ENCODE results near the gene PCSK6. TPM values are rescaled to one million over a fixed set of nuclear protein-coding genes. Genes with fewer than 3 reads are reported as not detected.

Gene PCSK6
- polyA plus RNA-seq, 1 donor from 2014 or later = 1.1 TPM

DNA sequence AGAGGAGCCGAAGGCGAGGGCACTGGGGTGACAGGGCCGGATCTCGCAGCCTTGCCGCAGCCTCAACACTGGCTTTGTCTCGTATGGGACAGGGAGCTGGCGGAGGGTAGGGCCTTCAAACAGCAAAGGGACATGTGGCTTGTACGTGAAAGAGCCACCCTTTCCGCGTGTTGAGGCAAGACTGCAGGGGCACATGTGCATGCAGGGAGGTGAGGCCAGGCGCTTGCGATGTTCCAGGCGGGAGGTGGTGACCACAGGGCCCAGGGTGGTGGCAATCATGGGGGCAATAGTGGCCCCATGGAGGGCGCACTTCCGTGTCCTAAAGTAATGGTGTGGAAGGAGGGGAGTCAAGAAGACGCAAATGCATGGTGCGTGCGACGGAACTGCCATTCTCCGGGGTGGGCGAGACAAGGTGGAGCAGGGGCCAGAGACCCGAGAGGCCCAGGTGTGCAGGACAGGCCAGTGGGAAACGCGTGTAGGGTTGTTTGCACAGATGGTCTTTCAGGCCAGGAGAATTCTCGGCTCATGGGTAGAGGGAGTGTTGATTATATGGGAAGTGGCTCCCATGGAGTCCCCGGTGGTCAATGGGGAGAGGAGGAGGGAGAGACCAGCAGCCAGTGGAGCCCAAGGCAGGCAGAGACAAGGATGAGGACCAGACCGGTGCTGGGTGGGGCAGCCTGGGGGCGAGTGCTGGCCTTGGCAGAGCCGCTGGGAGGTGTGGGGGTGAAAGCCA, 45.8 kb upstream of the PCSK6 start:
- TF ChIP-seq, protein P1, sequence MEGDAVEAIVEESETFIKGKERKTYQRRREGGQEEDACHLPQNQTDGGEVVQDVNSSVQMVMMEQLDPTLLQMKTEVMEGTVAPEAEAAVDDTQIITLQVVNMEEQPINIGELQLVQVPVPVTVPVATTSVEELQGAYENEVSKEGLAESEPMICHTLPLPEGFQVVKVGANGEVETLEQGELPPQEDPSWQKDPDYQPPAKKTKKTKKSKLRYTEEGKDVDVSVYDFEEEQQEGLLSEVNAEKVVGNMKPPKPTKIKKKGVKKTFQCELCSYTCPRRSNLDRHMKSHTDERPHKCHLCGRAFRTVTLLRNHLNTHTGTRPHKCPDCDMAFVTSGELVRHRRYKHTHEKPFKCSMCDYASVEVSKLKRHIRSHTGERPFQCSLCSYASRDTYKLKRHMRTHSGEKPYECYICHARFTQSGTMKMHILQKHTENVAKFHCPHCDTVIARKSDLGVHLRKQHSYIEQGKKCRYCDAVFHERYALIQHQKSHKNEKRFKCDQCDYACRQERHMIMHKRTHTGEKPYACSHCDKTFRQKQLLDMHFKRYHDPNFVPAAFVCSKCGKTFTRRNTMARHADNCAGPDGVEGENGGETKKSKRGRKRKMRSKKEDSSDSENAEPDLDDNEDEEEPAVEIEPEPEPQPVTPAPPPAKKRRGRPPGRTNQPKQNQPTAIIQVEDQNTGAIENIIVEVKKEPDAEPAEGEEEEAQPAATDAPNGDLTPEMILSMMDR (IDR thresholded peaks at IDR 0.05; ENCODE audit: poor library complexity, severe bottlenecking) = no peak
- no peak for TF ChIP-seq EZH2 (IDR thresholded peaks at IDR 0.05; ENCODE audit: borderline replicate concordance, insufficient read depth, low read length, poor library complexity, severe bottlenecking)
- no peak for TF ChIP-seq TAF1 (IDR thresholded peaks at IDR 0.05; ENCODE audit: low read depth)
- TF ChIP-seq SMC3 (conservative IDR thresholded peaks at IDR 0.05; ENCODE audit: poor library complexity) = no peak
- TF ChIP-seq EP300 (conservative IDR thresholded peaks at IDR 0.05; ENCODE audit: poor library complexity, severe bottlenecking) = no peak
- TF ChIP-seq, protein P2, sequence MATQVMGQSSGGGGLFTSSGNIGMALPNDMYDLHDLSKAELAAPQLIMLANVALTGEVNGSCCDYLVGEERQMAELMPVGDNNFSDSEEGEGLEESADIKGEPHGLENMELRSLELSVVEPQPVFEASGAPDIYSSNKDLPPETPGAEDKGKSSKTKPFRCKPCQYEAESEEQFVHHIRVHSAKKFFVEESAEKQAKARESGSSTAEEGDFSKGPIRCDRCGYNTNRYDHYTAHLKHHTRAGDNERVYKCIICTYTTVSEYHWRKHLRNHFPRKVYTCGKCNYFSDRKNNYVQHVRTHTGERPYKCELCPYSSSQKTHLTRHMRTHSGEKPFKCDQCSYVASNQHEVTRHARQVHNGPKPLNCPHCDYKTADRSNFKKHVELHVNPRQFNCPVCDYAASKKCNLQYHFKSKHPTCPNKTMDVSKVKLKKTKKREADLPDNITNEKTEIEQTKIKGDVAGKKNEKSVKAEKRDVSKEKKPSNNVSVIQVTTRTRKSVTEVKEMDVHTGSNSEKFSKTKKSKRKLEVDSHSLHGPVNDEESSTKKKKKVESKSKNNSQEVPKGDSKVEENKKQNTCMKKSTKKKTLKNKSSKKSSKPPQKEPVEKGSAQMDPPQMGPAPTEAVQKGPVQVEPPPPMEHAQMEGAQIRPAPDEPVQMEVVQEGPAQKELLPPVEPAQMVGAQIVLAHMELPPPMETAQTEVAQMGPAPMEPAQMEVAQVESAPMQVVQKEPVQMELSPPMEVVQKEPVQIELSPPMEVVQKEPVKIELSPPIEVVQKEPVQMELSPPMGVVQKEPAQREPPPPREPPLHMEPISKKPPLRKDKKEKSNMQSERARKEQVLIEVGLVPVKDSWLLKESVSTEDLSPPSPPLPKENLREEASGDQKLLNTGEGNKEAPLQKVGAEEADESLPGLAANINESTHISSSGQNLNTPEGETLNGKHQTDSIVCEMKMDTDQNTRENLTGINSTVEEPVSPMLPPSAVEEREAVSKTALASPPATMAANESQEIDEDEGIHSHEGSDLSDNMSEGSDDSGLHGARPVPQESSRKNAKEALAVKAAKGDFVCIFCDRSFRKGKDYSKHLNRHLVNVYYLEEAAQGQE (IDR thresholded peaks at IDR 0.05; ENCODE audit: borderline replicate concordance) = no peak
- TF ChIP-seq POLR2AphosphoS5 (IDR thresholded peaks at IDR 0.05) = no peak
- no peak for TF ChIP-seq MXI1 (conservative IDR thresholded peaks at IDR 0.05; ENCODE audit: poor library complexity, severe bottlenecking)
- TF ChIP-seq RAD21 (conservative IDR thresholded peaks at IDR 0.05) = no peak
- no peaks in the 10 kb centered on the region for H3K36me3 ChIP-seq (ENCODE audit: insufficient read depth, low read length)
- no peak overlapping the region for H3K4me2 ChIP-seq (ENCODE audit: low read length)
- no peak overlapping the region for H3K9ac ChIP-seq (ENCODE audit: low read length)
- no peaks in the 10 kb centered on the region for H3K27me3 ChIP-seq (ENCODE audit: insufficient read depth, low read depth, low read length)
- H3K9me2 ChIP-seq (ENCODE audit: insufficient read depth, low read length) = no peaks in the 10 kb centered on the region
- H3K9me3 ChIP-seq (ENCODE audit: low read length) = no peaks in the 10 kb centered on the region
- no peaks in the 10 kb centered on the region for H3F3A ChIP-seq (ENCODE audit: insufficient read depth, low read length, poor library complexity, severe bottlenecking)
- no peak overlapping the region for H2AFZ ChIP-seq (ENCODE audit: low read depth, low read length)
- H4K20me1 ChIP-seq (ENCODE audit: insufficient read depth) = no peaks in the 10 kb centered on the region
- H3K27ac ChIP-seq (ENCODE audit: low read length) = no peak overlapping the region
- no peaks in the 10 kb centered on the region for H3K79me2 ChIP-seq (replicated peaks; ENCODE audit: insufficient read depth, low read length)
- H3K4me3 ChIP-seq (ENCODE audit: low read length) = no peak overlapping the region

DNA sequence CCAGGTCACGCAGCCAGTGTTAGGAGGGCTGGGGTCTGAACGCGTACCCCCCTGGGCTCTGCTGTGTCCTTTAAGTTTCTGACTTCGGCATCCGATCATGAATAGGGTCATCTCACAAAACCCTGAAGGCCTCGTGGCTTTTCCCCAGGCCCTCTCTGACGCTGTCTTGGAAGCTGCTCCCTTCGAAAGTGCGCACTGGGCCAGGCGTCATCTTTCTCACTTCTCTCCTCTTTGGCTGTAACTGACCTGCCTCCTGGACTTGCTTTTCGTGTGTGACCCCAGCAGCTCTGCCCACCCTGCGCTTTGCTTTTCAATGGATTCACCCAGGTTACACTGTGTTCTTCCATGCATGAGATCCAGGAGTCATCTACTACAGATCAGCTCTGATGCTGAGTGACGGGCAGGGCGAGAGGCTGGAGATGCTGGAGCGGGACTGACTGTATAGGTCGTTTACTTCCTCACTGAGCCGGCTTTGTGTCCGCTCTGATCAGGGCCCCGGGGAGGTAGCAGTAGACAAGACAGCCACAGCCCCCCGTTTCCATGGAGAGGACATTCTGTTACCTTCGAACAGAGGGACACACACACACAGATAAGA, 45.0 kb upstream of the PCSK6 start:
- no peak overlapping the region for H3K9ac ChIP-seq (ENCODE audit: low read length)
- H3F3A ChIP-seq (ENCODE audit: insufficient read depth, low read length, poor library complexity, severe bottlenecking) = no peaks in the 10 kb centered on the region
- H3K9me2 ChIP-seq (ENCODE audit: insufficient read depth, low read length) = no peaks in the 10 kb centered on the region
- H3K36me3 ChIP-seq (ENCODE audit: insufficient read depth, low read length) = no peaks in the 10 kb centered on the region
- H3K4me3 ChIP-seq (ENCODE audit: low read length) = no peak overlapping the region
- H3K4me2 ChIP-seq (ENCODE audit: low read length) = no peak overlapping the region
- H3K79me2 ChIP-seq (replicated peaks; ENCODE audit: insufficient read depth, low read length) = no peaks in the 10 kb centered on the region
- no peaks in the 10 kb centered on the region for H3K9me3 ChIP-seq (ENCODE audit: low read length)
- no peaks in the 10 kb centered on the region for H4K20me1 ChIP-seq (ENCODE audit: insufficient read depth)
- TF ChIP-seq EZH2 (IDR thresholded peaks at IDR 0.05; ENCODE audit: borderline replicate concordance, insufficient read depth, low read length, poor library complexity, severe bottlenecking) (no peak), RAD21 (conservative IDR thresholded peaks at IDR 0.05) (no peak), EP300 (conservative IDR thresholded peaks at IDR 0.05; ENCODE audit: poor library complexity, severe bottlenecking) (no peak), SMC3 (conservative IDR thresholded peaks at IDR 0.05; ENCODE audit: poor library complexity) (no peak), TAF1 (IDR thresholded peaks at IDR 0.05; ENCODE audit: low read depth) (no peak), MXI1 (conservative IDR thresholded peaks at IDR 0.05; ENCODE audit: poor library complexity, severe bottlenecking) (no peak), POLR2AphosphoS5 (IDR thresholded peaks at IDR 0.05) (no peak)
- TF ChIP-seq, protein P2 (IDR thresholded peaks at IDR 0.05; ENCODE audit: borderline replicate concordance) = no peak
- TF ChIP-seq, protein P1 (IDR thresholded peaks at IDR 0.05; ENCODE audit: poor library complexity, severe bottlenecking) = no peak
- no peaks in the 10 kb centered on the region for H3K27me3 ChIP-seq (ENCODE audit: insufficient read depth, low read depth, low read length)
- H3K27ac ChIP-seq (ENCODE audit: low read length) = no peak overlapping the region
- no peak overlapping the region for H2AFZ ChIP-seq (ENCODE audit: low read depth, low read length)

Measured in neural cell (in vitro differentiated cells).